ENCODE measurements around the gene NABP1.
"Not testable (repeated sequence)": the region's sequence is repeated elsewhere in the genome, so short reads cannot be mapped to it uniquely, and the experiment has no call there.

The NABP1 gene

GRCh38 chr2:191638079-191638801, 39.7 kb upstream of the NABP1 start:
- H3K4me1 Mint-ChIP-seq = peaks cover 6% of the 10 kb centered on the region
- no peak overlapping the region for H3K4me3 Mint-ChIP-seq
- peaks cover 5% of the 10 kb centered on the region for H3K27me3 Mint-ChIP-seq (ENCODE audit: low read depth)

GRCh38 chr2:191638802-191639172, 39.1 kb upstream of the NABP1 start:
- Mint-ChIP-seq H3K4me1 (peaks cover 6% of the 10 kb centered on the region), H3K36me3 (ENCODE audit: low read depth) (no peaks in the 10 kb centered on the region), H3K27ac (no peak overlapping the region), H3K4me3 (no peak overlapping the region), H3K9me3 (no peaks in the 10 kb centered on the region), H3K27me3 (ENCODE audit: low read depth) (peaks cover 5% of the 10 kb centered on the region)
- TF ChIP-seq CTCF (IDR thresholded peaks at IDR 0.05; ENCODE audit: unreplicated experiment in 3 of 3) = no peak

More at GRCh38 chr2:191638079-191638801, 39.7 kb upstream of the NABP1 start:
- TF ChIP-seq CTCF (IDR thresholded peaks at IDR 0.05; ENCODE audit: unreplicated experiment in 3 of 3) = no peak
- Mint-ChIP-seq H3K36me3 (ENCODE audit: low read depth) (no peaks in the 10 kb centered on the region), H3K9me3 (no peaks in the 10 kb centered on the region), H3K27ac (no peak overlapping the region)

- H3K27ac Mint-ChIP-seq = no peak overlapping the region
- no peaks in the 10 kb centered on the region for H3K9me3 Mint-ChIP-seq
- H3K4me3 Mint-ChIP-seq = no peak overlapping the region
- no peaks in the 10 kb centered on the region for H3K36me3 Mint-ChIP-seq (ENCODE audit: low read depth)
- H3K27me3 Mint-ChIP-seq (ENCODE audit: low read depth) = peaks cover 5% of the 10 kb centered on the region
- TF ChIP-seq CTCF (IDR thresholded peaks at IDR 0.05; ENCODE audit: unreplicated experiment in 3 of 3) = no peak
- peaks cover 6% of the 10 kb centered on the region for H3K4me1 Mint-ChIP-seq
Measured at GRCh38 chr2:191641609-191642008, 36.3 kb upstream of the NABP1 start.

GRCh38 chr2:191642541-191642940, 35.4 kb upstream of the NABP1 start:
- Mint-ChIP-seq H3K4me1 (peaks cover 5% of the 10 kb centered on the region), H3K27me3 (ENCODE audit: low read depth) (peaks cover 5% of the 10 kb centered on the region), H3K4me3 (no peak overlapping the region), H3K36me3 (ENCODE audit: low read depth) (no peaks in the 10 kb centered on the region), H3K27ac (no peak overlapping the region), H3K9me3 (no peaks in the 10 kb centered on the region)
- TF ChIP-seq CTCF (IDR thresholded peaks at IDR 0.05; ENCODE audit: unreplicated experiment in 3 of 3) = no peak

GRCh38 chr2:191643429-191643828, 34.5 kb upstream of the NABP1 start:
- H3K4me3 Mint-ChIP-seq = no peak overlapping the region
- no peaks in the 10 kb centered on the region for H3K4me1 Mint-ChIP-seq
- H3K36me3 Mint-ChIP-seq (ENCODE audit: low read depth) = no peaks in the 10 kb centered on the region

GRCh38 chr2:191644613-191645012, 33.3 kb upstream of the NABP1 start:
- not testable (repeated sequence) for H3K27me3 Mint-ChIP-seq (ENCODE audit: low read depth); H3K9me3 Mint-ChIP-seq; H3K4me1 Mint-ChIP-seq; H3K36me3 Mint-ChIP-seq (ENCODE audit: low read depth); H3K4me3 Mint-ChIP-seq; H3K27ac Mint-ChIP-seq

More at GRCh38 chr2:191643429-191643828, 34.5 kb upstream of the NABP1 start:
- Mint-ChIP-seq H3K9me3 (no peaks in the 10 kb centered on the region), H3K27ac (no peak overlapping the region), H3K27me3 (ENCODE audit: low read depth) (peaks cover 5% of the 10 kb centered on the region)
- no peak for TF ChIP-seq CTCF (IDR thresholded peaks at IDR 0.05; ENCODE audit: unreplicated experiment in 3 of 3)
